Hematopoietic multipotent progenitor cell treated with erythropoietin and hydrocortisone succinate and interleukin-3 and kit ligand, for 17 days (in vitro differentiated cells): ENCODE data around the gene TTLL11.

ENCODE experiments used
- DNase-seq: peaks from one replicate; pipeline ENCODE4 v3.0.0-alpha.2; 2015; ENCODE audit warnings: low spot score

The TTLL11 gene

GRCh38 chr9:122092611-122093506 lies at the start of gene TTLL11:
TTLL11 (minus strand) TSS chr9:122093308; CDS start chr9:122093148, 160 bp downstream.
- DNase-seq = peak; percentile 95

- no peak for DNase-seq
Observed at GRCh38 chr9:122141671-122142070, 48.6 kb upstream of the TTLL11 start.

- DNase-seq = no peak
Observed at GRCh38 chr9:122140368-122141193, 47.5 kb upstream of the TTLL11 start.

GRCh38 chr9:122138560-122139268 lies 45.6 kb upstream of the TTLL11 start:
- DNase-seq = no peak

- DNase-seq = no peak
Observed at GRCh38 chr9:122135529-122135859, 42.4 kb upstream of the TTLL11 start.

GRCh38 chr9:122134822-122135528 lies 41.9 kb upstream of the TTLL11 start:
- DNase-seq = no peak

GRCh38 chr9:122133984-122134535 lies 41.0 kb upstream of the TTLL11 start:
- DNase-seq = no peak

- DNase-seq = no peak
Observed at GRCh38 chr9:122133263-122133983, 40.3 kb upstream of the TTLL11 start.

GRCh38 chr9:122132539-122132938 lies 39.4 kb upstream of the TTLL11 start:
- DNase-seq = no peak

- no peak for DNase-seq
Observed at GRCh38 chr9:122131401-122132001, 38.4 kb upstream of the TTLL11 start.

- DNase-seq = no peak
Observed at GRCh38 chr9:122130837-122131236, 37.7 kb upstream of the TTLL11 start.

GRCh38 chr9:122129969-122130368 lies 36.9 kb upstream of the TTLL11 start:
- no peak for DNase-seq

- DNase-seq = no peak
Observed at GRCh38 chr9:122128969-122129343, 35.8 kb upstream of the TTLL11 start.

- DNase-seq = no peak
Observed at GRCh38 chr9:122128007-122128968, 35.2 kb upstream of the TTLL11 start.

- no peak for DNase-seq
Observed at GRCh38 chr9:122127396-122127798, 34.3 kb upstream of the TTLL11 start.

GRCh38 chr9:122126331-122127261 lies 33.5 kb upstream of the TTLL11 start:
- no peak for DNase-seq

GRCh38 chr9:122125509-122126330 lies 32.6 kb upstream of the TTLL11 start:
- DNase-seq = no peak
